ENCODE data around the gene RPRD1B.
A peak's percentile ranks its signal among the peaks of the same experiment; 100 is the strongest.

The RPRD1B gene

DNA sequence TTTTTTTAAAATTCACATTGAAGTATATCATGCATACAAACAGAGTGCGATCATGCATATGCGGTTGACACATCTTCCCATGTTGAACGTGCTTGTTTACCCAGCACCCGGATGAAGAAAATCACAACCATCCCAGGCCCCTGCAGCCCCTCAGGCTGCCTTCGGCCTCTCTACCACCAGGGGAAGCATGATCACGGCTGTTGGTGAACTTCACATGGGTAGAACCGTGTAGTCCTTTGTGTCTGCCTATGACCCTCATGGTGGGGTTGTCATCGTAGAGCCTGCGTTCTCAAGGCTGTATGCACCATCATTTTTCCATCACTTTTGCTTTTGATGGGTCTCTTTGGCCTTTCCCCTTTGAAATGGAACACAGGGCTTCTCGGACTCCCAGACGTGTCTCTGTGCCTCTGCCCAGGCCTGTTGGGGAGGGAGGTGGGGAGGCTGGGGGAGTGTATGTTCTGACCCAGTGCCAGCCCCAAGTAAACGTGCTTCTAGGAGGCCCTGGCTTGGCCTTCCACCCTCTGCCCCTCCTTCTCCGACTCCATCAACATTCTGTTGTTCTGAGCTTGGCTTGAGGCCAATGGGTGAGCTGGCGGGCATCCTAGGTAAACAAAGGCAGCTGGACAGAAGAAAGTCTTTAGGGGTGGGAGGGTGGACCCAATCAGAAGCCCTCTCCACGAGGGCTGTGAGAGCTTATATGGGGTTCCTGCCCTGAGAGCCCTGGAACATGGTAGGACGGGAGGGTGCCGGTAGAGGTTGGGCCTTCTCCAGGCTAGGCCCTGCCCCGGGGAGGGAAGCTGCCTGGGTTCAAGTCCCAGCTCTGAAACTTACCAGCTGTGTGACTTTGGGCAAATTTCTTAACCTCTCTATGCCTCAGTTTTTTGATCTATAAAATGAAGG is 91.9 kb downstream of the RPRD1B start:
- DNase-seq: peak; percentile 24

DNA sequence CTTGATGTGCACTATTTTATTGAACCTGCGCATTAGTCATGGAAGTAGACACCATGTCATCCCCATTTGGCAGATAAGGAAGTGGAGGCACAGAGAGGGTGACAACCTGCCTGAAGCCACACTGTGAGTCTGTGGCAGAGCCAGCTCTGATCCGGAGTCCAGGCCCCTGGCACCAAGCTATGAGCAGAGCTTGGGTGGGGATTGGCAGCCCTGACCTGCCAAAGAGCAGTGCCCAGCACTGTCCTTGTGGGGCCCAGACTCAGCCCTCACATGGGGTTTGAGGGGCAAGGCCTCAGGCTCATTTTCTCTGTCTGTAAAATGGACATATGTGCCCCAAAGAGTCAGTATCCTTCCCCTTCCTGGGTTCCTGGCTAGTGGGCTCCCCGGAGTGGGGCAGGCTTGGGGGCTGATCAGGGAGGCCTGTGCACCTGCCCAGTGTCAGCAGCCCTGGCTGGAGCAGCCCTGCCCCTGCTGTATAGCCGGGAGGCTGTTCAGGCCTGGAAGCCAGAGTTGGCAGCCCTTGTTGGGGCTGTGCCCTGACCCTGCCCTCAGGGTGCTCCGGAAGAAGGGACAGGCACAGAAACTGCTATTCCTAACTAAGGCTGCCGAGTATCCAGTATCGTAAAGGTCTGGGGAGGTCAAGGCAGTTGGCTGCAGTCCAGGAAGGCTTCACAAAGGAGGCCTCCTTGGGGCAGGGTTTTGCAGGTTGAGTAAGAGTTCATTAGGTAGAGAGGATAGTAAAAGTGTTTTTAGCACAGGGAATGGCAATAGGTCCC is 92.8 kb downstream of the RPRD1B start:
- no peak for DNase-seq

DNA sequence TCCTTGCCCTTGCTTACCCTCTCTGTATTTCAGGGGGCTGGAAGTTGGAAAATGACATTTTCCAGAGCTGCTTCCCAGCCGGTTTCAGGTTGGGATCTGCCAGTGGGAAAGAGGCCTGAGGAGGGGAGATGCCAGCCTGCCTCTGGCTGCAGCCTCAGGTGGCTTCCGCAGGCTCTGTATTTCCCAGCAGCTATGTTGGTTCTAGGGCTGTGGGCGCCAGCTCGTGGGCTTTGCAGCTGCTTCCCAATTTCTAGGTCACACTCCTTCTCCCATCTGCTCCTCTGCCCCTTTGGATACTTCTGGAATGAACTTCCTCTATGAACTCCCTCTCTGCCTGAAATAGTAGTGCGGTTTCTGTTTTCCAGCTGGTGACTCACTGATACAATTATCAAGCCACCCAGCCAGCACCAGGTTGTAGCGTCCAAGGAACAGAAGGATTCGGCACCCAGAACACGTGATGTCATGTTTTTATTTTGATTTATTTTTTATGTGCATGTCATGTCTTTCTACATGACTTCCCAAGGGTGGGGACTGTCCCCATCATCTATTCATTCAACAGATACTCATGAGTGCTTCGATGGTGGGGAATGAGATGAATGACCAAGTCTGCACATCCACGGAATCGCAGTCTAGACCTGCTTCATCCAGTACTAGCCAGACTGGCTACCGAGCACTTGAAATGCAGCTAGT is 93.5 kb downstream of the RPRD1B start:
- peak; percentile 66 for DNase-seq

DNA sequence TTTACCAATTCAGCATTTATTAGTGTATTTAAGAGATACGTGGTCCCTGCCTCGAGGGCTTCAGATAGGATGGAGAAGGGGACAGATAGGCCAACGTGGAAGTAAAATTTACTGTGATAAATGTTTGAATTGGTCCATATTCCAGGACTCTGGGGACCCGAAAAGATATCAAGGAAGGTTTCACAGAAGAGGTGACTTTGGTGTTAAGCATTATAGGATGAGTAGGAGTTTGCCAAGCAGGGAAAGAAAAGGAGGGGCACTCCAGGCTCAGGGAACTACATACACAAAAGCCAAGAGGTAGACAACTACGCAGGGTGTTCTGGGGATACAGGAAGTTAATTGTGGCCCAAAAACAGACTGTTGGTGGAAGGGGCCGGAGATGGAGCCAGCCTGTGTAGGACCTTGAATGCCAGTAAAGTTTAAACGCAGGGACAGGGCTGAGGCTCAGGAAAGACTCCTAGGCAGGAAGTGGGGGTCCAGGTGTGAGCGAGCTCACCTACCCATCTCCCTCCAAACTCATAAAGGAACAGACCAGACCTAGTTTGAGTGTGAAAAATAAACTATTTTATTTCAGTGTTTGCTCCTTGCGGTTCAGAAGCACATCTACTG is 94.5 kb downstream of the RPRD1B start:
- no peak for DNase-seq

DNA sequence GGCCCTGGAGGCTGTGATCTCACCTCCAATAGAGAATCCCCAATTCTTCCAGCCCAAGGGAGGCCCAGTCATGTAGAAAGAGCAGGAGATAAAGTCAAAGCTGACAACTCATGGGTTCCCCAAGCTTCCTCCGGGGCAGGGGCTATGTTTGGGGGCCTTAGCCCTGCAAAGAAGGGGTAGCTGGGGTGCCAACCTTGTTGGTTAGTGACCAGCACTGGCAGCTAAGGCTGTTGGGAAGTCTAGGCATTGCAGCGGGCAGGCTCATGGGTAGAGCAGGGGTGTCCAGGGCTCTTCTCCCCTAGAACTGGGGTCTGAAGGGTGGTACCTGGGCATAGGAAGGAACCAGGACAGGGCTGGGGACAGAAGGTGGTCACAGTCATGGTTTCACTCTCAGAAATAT is 95.1 kb downstream of the RPRD1B start:
- DNase-seq: no peak

DNA sequence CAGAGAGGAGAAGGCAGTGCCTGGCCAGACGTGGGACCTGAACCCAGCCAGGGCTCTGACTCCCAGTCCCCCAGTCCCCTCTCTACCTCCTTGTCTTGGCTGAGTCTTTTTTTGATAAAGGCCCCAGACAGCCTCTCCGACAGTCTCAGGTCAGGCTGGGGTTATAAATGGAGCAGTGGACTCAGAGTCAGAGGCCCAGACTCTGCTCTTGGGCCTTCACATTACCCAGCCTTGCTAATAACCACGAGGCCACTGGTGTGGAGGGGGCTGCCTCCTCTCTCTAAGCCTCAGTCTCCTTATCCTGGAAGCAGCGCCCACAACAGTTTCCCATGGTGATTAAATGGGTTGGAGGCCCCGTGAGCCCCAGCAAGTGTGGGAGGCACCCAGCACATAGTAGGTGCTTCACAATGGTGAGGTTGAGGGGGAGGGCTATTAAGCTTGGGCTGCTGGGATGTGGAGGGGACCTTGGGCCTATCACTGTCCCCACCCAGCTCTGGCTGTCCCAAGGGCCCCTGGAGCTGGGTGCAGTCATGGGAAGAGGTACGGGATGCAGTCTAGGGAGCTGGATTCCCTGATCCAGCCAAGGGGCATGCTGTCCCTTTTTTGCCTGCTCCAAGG is 95.8 kb downstream of the RPRD1B start:
- DNase-seq: no peak

DNA sequence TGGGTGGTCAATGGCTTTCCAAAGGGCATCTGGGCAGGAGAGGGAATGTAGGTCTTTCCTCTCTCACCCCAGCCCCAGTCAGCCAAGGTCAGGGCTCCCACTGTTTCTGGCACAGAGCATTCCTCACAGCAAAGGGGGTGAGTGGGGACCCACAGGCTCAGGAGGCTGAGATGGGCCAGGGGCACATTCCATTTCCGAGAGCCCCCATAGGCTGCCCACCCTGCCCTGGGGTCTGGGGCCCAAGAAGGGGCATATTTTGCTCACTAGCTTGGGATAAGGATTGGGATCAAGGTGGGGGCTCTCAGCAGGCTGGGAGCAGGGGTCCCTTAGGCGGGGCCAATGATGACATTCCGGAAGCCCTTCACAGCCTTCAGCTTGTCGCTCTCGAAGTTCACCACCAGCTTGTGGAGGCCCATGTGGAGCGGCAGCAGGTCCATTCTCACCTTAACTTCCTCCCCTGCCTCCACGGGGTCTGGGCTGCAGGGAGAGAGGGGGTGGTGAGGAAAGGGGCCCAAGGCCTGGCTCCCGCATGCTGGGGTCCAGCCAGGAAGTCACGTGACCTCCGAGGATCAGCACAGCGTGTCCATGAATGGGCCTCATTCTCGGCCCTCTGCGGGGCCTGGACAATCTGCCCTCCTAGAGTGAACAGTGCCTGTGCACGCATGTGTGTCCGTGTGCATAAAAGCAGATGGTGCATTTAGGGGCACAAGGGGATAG is 96.5 kb downstream of the RPRD1B start:
- no peak for DNase-seq

DNA sequence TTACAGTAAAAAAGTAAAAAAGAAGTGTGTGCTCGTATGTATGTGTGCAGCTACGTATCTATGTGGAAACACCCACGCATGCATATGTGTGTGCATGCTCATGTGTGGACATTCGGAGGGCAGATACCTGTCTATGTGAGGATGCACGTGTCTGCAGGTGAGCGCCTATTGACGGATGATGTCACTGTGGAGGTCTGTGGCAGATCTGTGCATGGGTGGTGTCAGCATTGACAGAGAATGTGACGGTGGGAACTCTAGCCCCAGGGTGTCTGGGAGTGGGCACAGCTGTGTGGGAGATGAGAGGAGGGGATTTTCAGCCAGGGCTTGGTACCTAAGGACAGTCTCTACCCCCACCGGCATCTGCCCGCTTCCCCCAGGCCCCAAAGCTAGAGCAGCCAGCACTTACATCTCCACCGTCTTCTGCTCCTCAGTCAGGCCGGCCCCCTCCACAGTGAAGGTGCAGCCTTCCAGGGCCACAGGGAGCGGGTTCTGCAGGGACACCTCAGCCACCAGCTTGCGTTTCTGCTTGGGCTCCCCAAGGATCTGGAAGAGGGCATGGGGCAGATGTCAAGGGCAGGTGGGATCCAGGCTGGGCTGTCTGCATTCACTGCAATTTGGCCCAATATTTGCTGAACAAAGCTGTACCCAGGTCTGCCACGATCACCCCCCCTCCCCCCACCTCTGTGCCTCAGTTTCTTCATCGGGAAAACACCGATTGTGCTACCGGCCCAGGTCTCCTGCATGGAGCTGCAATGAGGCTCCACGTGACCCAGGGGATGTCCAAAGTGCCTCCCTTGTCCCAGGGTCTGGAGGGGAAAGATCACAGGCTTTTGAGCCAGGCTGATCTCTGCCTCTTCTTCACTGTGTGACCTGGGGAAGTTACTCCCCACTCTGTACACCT is 97.4 kb downstream of the RPRD1B start:
- DNase-seq: no peak

DNA sequence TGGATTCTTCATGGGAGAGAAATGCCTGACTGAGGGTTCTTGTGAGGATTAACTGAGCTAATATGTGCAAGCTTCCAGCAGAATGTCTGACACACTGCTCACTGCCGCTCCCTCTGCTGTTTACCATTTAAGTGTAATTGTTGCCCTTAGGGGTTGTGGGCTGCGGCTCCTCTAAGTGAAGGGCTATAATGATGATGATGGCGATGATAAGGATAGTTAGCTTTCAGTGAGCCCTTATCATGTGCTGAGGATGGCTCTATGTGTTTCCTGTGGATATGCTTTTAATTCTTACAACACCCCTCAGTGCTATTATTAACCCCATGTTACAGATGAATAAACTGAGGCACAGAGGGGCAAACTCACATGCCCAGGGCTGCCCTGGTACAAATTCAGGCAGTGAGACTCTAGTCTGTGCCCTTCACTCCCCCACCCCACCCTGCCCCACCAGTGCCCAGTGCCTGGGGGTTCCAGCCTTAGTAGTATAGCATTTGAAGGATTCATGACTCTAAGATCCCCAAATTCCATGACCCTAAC is 98.1 kb downstream of the RPRD1B start:
- no peak for DNase-seq

DNA sequence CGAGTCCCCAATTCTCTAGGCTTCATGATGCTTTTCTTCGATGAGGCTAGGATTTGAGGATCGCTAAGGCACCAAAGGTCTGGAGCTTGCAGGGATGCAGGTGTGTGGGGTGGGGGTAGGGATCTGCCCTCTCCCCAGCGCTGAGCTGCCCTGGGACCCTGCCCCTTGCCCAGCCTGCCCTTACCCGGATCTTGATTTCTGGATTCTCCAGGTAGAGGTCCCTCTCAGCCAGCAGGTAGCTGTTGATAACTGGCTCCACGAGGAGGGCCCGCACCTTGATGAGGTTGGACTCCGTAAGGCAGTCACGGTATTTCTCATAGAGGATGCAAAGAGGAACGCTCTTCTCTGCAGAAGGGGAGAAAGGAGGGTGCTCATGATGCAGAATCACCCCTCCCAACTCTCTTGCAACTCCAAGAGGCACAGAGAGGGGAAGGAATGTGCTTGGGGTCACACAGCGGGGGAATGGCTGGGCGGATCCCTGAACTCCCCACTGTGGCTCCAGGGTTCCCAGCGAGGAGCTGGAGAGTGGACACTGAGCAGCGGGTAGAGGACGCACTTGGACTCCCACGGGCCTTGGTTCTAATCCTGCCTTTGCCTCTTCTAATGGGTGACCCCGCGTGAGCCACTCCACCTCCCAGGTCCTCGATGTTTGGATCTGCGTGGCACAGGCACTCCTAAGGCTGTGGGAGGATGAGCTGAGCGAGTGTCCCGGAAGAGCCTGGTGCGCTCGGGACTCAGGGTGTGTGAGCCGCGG is 98.8 kb downstream of the RPRD1B start:
- DNase-seq: no peak

DNA sequence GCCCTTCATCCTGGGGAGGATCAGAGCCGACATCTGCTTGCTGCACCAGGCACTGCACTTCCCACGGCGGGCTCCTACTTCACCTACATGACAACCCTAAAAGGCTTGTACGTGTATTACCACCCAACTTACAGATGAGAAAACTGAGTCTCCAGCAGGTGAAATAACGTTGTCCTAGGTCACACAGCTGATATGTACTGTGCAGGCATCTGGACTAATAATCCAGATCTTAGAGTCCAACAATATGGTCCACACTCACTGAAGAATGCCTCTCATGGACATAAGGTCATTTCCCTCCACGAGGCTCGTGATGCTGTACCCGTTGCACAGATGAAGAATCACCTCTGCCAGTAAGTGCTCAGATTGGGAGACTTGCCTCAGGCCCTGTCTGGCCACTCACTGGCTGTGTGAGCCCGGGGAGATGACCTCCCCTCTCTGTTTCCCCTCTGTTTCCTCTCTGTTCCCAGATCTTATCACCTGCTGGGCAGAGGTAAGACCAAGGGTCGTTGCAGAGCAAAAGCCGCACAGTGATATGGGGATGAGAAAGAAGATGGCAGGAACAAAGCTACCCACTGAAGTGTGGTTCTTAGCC is 99.5 kb downstream of the RPRD1B start:
- DNase-seq: no peak

DNA sequence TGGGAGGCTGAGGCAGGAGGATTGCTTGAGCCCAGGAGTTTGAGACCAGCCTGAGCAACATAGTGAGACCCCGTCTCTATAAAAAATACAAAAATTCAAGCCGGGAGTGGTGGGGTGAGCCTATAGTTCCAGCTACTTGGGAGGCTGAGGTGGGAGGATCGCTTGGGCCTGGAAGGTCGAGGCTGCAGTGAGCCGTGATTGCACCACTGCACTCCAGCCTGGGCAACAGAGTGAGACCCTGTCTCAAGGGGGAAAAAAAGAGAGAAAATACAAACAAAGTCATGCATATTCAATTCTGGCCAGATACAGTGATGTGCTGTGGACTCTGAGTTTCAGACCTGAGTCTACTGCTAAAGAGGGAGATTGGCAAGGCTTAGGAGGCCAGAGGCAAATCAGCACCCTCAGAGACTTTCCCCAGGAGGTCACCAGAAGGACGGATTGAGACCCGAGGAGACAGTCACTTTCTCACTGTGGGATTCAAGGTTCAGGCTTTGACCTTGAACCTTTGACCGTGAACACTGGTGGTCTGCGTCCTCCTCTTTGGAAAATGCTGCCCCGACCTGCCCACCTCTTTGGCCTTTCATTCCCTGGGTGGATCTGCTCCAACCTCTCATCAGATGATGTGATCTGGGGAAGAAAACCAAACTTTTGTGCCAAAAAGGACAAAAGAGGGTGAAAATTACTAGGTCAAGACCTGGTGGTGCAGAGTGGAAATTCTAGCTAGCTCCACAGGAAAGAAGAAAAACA is 100.3 kb downstream of the RPRD1B start:
- DNase-seq: no peak

DNA sequence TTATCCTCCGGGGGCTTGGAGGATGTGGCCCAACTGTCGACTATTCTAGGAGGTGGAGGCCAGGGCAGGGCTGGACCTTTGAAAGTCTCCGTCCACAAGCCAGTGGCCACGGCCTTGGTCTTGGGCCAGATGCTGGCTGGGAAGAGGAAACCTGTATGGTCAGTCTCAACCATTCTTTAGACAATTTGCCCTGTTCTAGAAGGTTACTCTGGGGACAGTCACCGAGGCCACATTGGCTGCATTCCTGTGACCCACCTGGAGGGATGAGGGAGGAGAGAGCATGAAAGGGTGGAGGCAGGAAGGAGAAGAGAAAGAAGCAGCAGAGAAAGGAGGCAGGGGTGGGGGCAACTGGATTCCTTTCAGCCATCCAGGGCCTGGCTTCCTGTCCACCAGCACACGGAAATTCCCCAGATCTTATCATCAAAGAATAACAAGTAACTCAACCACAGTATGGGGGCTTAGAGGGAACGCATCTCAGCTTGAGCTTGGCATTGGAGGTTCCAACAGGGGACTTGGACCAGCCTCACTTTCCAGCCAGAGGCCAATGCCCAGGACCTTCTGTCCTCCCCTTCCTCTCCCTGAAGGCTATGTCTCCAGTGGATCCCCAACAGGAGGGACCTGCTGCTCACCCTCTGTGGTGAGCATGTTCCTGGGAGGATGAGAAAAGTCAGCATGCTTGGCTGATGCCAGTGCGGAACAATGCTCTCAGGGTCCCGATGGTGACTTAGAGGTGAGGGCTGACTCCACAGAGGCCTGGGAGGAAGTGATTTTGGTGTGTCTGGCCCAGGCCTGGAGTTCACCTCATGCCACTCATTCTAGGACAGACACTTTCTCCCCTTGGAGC is 101.1 kb downstream of the RPRD1B start:
- DNase-seq: no peak

DNA sequence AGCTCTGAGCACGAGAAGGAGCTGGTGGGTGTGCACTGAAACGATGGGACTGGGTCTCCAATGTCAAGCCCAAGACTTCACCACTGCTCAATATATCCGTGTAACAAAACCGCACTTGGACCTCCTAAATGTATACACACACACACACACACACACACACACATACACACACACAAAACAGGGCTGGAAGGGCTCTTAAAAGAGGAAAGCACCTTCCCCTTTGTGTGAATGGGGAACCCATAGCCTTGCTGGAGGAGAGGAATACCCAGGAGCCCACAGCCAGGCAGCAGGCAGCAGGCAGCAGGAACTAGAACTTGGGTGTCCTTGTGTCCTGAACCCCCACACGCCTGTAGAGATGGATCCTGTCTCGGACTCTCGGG is 101.7 kb downstream of the RPRD1B start:
- no peak for DNase-seq

DNA sequence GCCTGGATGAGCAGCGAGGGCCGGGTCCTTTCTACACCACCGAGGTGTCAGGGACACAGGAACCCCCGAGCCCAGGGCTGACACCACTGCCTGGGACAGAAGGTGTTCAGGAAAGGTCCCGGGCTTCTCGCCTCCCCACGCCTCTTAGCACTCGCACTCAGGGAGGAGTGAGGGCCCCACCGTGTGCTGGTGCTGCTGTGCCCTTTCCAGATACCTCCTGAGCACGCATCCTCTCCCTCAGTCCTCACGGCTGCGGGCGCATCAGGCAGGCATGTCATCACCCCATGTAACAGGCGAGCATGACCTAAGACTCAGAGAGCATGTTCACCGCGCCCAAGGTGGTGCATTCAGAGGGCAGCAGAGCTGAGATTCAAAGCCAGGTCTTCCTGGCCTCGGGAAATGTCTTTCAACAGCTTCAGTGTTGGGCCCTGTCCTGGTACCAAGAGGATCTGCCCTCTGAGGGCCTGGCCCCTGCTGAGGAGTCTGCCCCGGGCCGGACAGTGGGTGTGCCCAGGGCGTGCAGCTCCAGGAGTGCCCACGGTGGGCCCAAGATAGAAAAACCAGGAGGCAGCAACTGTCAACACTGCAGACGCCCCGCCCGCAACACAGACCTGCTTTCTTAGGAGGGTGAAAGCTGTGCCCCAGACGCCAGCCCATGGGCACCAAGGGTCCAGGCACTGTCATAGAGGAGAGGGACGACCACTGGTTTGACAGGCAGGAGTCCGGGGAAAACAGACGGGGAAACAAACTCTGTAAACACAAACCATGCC is 102.3 kb downstream of the RPRD1B start:
- no peak for DNase-seq

DNA sequence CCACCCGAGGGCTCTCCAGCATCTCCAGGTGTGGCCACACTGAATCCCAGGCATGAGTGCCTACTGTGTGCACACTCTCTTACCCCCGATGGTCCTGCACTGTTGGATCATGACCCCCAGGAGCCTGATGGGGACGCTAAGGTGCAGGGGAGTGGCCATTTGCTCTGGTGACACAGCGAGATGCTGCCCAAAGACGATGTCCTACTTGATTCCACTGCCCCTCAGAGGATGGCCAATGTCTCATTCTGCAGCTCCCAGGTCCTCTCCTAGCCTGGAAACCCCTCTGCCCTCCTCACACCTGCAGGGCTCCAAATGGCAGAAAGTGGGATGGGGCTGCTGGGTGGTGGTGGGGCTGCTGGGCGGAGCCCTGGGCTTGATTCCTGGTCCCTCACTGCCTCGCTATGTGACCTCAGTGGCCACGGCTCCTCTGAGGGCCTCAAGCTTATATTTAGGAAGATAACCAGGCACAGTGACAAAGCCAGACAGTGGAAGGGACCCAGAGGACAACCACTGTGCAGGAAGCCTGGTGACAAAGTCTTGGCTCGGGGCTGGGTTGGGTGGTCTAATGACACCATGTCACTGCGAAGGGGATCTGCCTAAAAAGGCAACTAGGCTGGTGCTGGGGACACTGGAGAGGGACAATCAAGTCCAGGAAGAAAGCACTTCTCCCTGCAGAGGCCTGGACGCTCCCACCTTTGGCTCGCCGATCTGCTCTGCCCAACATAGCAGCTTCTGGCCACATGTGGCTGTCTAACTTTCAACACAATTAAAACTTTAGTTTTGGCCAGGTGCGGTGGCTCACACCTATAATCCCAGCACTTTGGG is 103.1 kb downstream of the RPRD1B start:
- DNase-seq: no peak

Measured in NCI-H1694 treated with DMSO at 0.1 percent for 48 hours (cell line).